BJ (cell line): ENCODE measurements around the gene PSD2. TPM values are rescaled to one million over a fixed set of nuclear protein-coding genes. Genes with fewer than 3 reads are reported as not detected.

ENCODE experiments used
- CTCF ChIA-PET: fragments of 350-600 bp; formaldehyde crosslinking; extraction: SDS; loops from one replicate; lab custom pipeline; 2021; ENCODE audit warnings: antibody characterized with exemption, inconsistent platforms; lab: Yijun Ruan, JAX
- POLR2A ChIA-PET: fragments of 300-600 bp; sonication (Branson Sonifier 250); formaldehyde crosslinking; extraction: SDS; loops from one replicate; lab custom pipeline; 2021; ENCODE audit warnings: antibody characterized with exemption; lab: Charles Lee
- DNase-seq: peaks from one replicate; pipeline ENCODE4 v3.0.0-alpha.2; 2011; ENCODE audit warnings: low read depth
- H3K27me3 ChIP-seq: 2 replicates; pipeline ENCODE4 v1.6.0; 2011; ENCODE audit warnings: low read length; ENCODE audit not compliant: control insufficient read depth, insufficient read depth
- H3K36me3 ChIP-seq: 2 replicates; pipeline ENCODE4 v1.5.1; 2011; ENCODE audit warnings: low read length; ENCODE audit not compliant: control insufficient read depth, insufficient read depth
- H3K4me3 ChIP-seq: 2 replicates; pipeline ENCODE4 v1.5.1; 2011; ENCODE audit warnings: low read depth, mild to moderate bottlenecking, control low read depth, low read length
- CTCF ChIP-seq: IDR thresholded peaks from 2 replicates; pipeline ENCODE4 v1.5.1; 2011; ENCODE audit warnings: low read depth, mild to moderate bottlenecking, control low read depth, inconsistent platforms, low read length, moderate library complexity; ENCODE audit not compliant: insufficient read depth
- polyA plus RNA-seq: library from polyadenylated mRNA; depleted of rRNA; stranded (reverse); fragments of >200 nt; gene quantifications from 2 replicates; pipeline ENCODE4 v1.2.3, GENCODE V29; 2011

PSD2 gene
- polyA plus RNA-seq, 1 experiment: 0.04 TPM

- H3K27me3 ChIP-seq: peaks cover 18% of the 10 kb centered on the region
- TF ChIP-seq CTCF: no peak
- no peaks in the 10 kb centered on the region for H3K36me3 ChIP-seq
- ChIA-PET CTCF (interaction anchor here (1.1 to 5.3 kb wide), 4 partner anchors 19 to 229 kb away, joined by 3 to 54 read pairs (median 5); no protein-coding TSS in a partner anchor), POLR2A (no interaction called here)
- no peak overlapping the region for H3K4me3 ChIP-seq
- DNase-seq: no peak
Measured at GRCh38 chr5:139862313-139862712, 66.7 kb downstream of the PSD2 start.

GRCh38 chr5:139862803-139863202, 67.2 kb downstream of the PSD2 start:
- no peak overlapping the region for H3K4me3 ChIP-seq
- ChIA-PET POLR2A (no interaction called here), CTCF (interaction anchor here (0.7 to 5.3 kb wide), 15 partner anchors 10 to 229 kb away, joined by 3 to 54 read pairs (median 4); no protein-coding TSS in a partner anchor)
- peaks cover 16% of the 10 kb centered on the region for H3K27me3 ChIP-seq
- DNase-seq: no peak
- H3K36me3 ChIP-seq: no peaks in the 10 kb centered on the region
- TF ChIP-seq CTCF: no peak

- no peaks in the 10 kb centered on the region for H3K36me3 ChIP-seq
- peaks cover 15% of the 10 kb centered on the region for H3K27me3 ChIP-seq
- no peak for DNase-seq
- POLR2A ChIA-PET: no interaction called here
- no peak overlapping the region for H3K4me3 ChIP-seq
- TF ChIP-seq CTCF: no peak
- CTCF ChIA-PET: interaction anchor here (0.5 to 5.3 kb wide), 18 partner anchors 8 to 290 kb away, joined by 3 to 54 read pairs (median 4); no protein-coding TSS in a partner anchor
Measured at GRCh38 chr5:139863361-139863760, 67.8 kb downstream of the PSD2 start.

- DNase-seq: no peak
- TF ChIP-seq CTCF: peak; percentile 89
- H3K36me3 ChIP-seq: no peaks in the 10 kb centered on the region
- ChIA-PET CTCF (interaction anchor here (0.5 to 5.3 kb wide), 15 partner anchors 9 to 290 kb away, joined by 3 to 54 read pairs (median 4); no protein-coding TSS in a partner anchor), POLR2A (no interaction called here)
- peaks cover 16% of the 10 kb centered on the region for H3K27me3 ChIP-seq
- H3K4me3 ChIP-seq: no peak overlapping the region
Measured at GRCh38 chr5:139863855-139864558, 68.4 kb downstream of the PSD2 start.

- no peak for TF ChIP-seq CTCF
- H3K36me3 ChIP-seq: no peaks in the 10 kb centered on the region
- no peak overlapping the region for H3K4me3 ChIP-seq
- peaks cover 14% of the 10 kb centered on the region for H3K27me3 ChIP-seq
- ChIA-PET POLR2A (no interaction called here), CTCF (interaction anchor here (1.1 to 5.3 kb wide), 3 partner anchors 40 to 230 kb away, joined by 3 to 54 read pairs (median 5); no protein-coding TSS in a partner anchor)
- no peak for DNase-seq
Measured at GRCh38 chr5:139864716-139865483, 69.3 kb downstream of the PSD2 start.
